Uterus (tissue), 2 donors: Measurements from ENCODE around the gene ARFGEF3.

Experiments
- POLR2A ChIP-seq, 2 donors: fragments of 450-650 bp; IDR thresholded peaks; one replicate each; pipeline ENCODE4 v1.6.1; 2016; ENCODE audit warnings: antibody characterized with exemption in 2 of 2, mild to moderate bottlenecking in 1 of 2, moderate library complexity in 1 of 2
- TF ChIP-seq, protein P1 (sequence below), 4 experiments: fragments of 200-600 bp in 2 of 4; fragments of 450-650 bp in 2 of 4; sonication (generic) in 2 of 4; IDR thresholded peaks; one replicate each; pipeline ENCODE4 v1.5.1; 2016 to 2019; ENCODE audit warnings: antibody characterized with exemption in 4 of 4, mild to moderate bottlenecking in 2 of 4, moderate library complexity in 1 of 4

DNA sequence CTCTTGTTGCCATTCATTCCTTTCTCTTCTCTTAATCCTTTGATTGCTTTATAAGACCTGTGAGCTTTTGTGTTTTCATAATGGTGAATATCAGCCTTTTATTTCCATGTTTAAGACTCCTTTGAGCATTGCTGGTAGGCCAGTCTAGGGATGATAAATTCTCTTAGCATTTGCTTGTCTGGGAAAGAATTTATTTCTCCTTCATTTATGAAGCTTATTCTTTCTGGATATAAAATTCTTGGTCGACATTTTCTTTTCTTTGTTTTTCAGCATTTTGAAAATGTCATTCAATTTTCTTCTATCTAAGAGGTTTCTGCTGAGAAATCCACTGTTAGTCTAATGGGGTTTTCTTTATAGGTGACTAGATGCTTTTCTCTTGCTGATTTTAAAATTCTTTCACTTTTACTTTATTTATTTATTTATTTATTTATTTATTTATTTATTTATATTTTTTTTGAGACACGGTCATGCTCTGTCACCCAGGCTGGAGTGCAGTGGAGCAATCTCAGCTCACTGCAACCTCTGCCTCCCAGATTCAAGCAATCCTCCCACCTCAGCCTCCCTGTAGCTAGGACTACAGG, 15.0 kb downstream of the ARFGEF3 start:
- TF ChIP-seq, protein P1, sequence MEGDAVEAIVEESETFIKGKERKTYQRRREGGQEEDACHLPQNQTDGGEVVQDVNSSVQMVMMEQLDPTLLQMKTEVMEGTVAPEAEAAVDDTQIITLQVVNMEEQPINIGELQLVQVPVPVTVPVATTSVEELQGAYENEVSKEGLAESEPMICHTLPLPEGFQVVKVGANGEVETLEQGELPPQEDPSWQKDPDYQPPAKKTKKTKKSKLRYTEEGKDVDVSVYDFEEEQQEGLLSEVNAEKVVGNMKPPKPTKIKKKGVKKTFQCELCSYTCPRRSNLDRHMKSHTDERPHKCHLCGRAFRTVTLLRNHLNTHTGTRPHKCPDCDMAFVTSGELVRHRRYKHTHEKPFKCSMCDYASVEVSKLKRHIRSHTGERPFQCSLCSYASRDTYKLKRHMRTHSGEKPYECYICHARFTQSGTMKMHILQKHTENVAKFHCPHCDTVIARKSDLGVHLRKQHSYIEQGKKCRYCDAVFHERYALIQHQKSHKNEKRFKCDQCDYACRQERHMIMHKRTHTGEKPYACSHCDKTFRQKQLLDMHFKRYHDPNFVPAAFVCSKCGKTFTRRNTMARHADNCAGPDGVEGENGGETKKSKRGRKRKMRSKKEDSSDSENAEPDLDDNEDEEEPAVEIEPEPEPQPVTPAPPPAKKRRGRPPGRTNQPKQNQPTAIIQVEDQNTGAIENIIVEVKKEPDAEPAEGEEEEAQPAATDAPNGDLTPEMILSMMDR (IDR thresholded peaks at IDR 0.05): no peak
- TF ChIP-seq POLR2A (IDR thresholded peaks at IDR 0.05): no peak
